ENCODE measurements around the gene FARS2.

- TF ChIP-seq, protein P1, sequence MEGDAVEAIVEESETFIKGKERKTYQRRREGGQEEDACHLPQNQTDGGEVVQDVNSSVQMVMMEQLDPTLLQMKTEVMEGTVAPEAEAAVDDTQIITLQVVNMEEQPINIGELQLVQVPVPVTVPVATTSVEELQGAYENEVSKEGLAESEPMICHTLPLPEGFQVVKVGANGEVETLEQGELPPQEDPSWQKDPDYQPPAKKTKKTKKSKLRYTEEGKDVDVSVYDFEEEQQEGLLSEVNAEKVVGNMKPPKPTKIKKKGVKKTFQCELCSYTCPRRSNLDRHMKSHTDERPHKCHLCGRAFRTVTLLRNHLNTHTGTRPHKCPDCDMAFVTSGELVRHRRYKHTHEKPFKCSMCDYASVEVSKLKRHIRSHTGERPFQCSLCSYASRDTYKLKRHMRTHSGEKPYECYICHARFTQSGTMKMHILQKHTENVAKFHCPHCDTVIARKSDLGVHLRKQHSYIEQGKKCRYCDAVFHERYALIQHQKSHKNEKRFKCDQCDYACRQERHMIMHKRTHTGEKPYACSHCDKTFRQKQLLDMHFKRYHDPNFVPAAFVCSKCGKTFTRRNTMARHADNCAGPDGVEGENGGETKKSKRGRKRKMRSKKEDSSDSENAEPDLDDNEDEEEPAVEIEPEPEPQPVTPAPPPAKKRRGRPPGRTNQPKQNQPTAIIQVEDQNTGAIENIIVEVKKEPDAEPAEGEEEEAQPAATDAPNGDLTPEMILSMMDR (IDR thresholded peaks at IDR 0.05) = no peak
- no peak for TF ChIP-seq POLR2A (IDR thresholded peaks at IDR 0.05)
These were observed 105.6 kb downstream of the FARS2 start for GRCh38 chr6:5366941-5367340.

Data from esophagus squamous epithelium (tissue), 4 donors.